Lower lobe of right lung (tissue), 2 donors: ENCODE data around the gene SLC49A4. TPM values are rescaled to one million over a fixed set of nuclear protein-coding genes. Genes with fewer than 3 reads are reported as not detected.
"Not testable (repeated sequence)": the region's sequence is repeated elsewhere in the genome, so short reads cannot be mapped to it uniquely, and the experiment has no call there.

Experiments used
- ATAC-seq, 2 donors: fragments of 200-7000 bp; cut with Tn5 transposase; one replicate each; pipeline ENCODE4 v1.9.1; 2020 to 2022; ENCODE audit warnings: mild to moderate bottlenecking in 2 of 2, moderate library complexity in 2 of 2
- DNase-seq: peaks from one replicate; pipeline ENCODE4 v3.0.0-alpha.2; 2020
- H3K27ac ChIP-seq: fragments of 200-600 bp; one replicate; pipeline ENCODE4 v1.8.0; 2022
- H3K27me3 ChIP-seq: fragments of 200-600 bp; one replicate; pipeline ENCODE4 v1.8.0; 2022; ENCODE audit warnings: low read depth
- H3K36me3 ChIP-seq: fragments of 200-600 bp; one replicate; pipeline ENCODE4 v1.8.0; 2022; ENCODE audit warnings: mild to moderate bottlenecking
- H3K4me1 ChIP-seq: fragments of 200-600 bp; one replicate; pipeline ENCODE4 v1.8.0; 2022
- H3K4me3 ChIP-seq: fragments of 200-600 bp; one replicate; pipeline ENCODE4 v1.8.0; 2022; ENCODE audit warnings: mild to moderate bottlenecking
- H3K9me3 ChIP-seq: fragments of 200-600 bp; one replicate; pipeline ENCODE4 v1.8.0; 2022
- CTCF ChIP-seq: fragments of 200-600 bp; IDR thresholded peaks from one replicate; pipeline ENCODE4 v1.8.0; 2022; ENCODE audit warnings: antibody characterized with exemption, mild to moderate bottlenecking
- intact Hi-C: fragments of 100-400 bp; cut with DNase I; formaldehyde crosslinking; loops from one replicate; pipeline ENCODE4 v1.11.0; 2022
- long read RNA-seq: library from polyadenylated mRNA; unstranded; transcript quantifications from one replicate; pipeline ENCODE4 v2.0.0, GENCODE V29; 2021
- total RNA-seq: library from RNA; stranded (reverse); fragmentation: NEBNext Ultra II Directional; extraction: Animal tissue kit (Norgen Biotek cat#: 25700); gene quantifications from one replicate; pipeline ENCODE4 v1.2.1, GENCODE V29; 2021
- donor health status: DM: no; HTN: yes; CAD: no; lungs with severe emphysema.

Gene SLC49A4
- total RNA-seq = 14.9 TPM
- long read RNA-seq, transcript DIRC2-201 (9 exons, 3,596 nt) = major isoform, 28 of 30 reads
- long read RNA-seq, partial matches to known transcripts = 2 of 30 reads
- long read RNA-seq, other reads (novel, unspliced or antisense) = 0 of 30 reads

GRCh38 chr3:122794779-122795673 lies at the start of gene SLC49A4:
Gene SLC49A4, plus strand, starts transcription at chr3:122795069. Its CDS starts 124 bp downstream, at chr3:122795193.
- peak within 1 kb of the TSS; percentile 95 for H3K27ac ChIP-seq
- ATAC-seq (peak; percentile 95 to 96), DNase-seq (peak; percentile 85)
- no peaks in the 10 kb centered on the region for H3K27me3 ChIP-seq
- H3K4me1 ChIP-seq = peaks cover 48% of the 10 kb centered on the region
- intact Hi-C loops = no loop called here
- no peaks in the 10 kb centered on the region for H3K9me3 ChIP-seq
- TF ChIP-seq CTCF = no peak
- peak within 1 kb of the TSS; percentile 82 for H3K4me3 ChIP-seq
- peaks cover 5% of the 10 kb centered on the region for H3K36me3 ChIP-seq

DNA sequence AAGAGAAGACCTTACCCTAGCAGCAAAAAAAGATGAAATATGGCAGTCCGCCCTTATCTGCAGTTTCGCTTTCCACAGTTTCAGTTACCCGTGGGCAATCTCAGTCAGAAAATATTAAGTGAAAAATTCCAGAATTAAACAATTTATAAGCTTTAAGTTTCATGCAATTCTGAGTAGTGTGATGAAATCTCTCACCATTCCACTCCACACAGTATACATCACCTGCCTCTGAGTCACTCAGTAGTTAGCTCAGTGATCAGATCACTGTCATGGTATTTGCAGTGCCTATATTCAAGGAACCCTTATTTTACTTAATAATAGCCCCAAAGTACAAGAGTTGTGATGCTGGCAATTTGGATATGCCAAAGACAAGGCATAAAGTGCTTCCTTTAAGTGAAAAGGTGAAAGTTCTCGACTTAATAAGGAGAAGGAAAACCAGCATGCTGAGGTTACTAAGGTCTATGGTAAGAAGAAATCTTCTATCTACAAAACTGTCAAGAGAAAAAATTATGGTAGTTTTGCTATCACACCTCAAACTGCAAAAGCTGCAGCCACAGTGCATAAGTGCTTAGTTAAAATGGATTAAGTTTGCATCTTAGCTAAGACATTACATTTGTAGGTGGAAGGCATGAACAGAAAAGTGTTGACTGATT lies 49.4 kb upstream of the SLC49A4 start:
- Histone ChIP-seq H3K4me1 (no peaks in the 10 kb centered on the region), H3K36me3 (peaks cover 23% of the 10 kb centered on the region), H3K27ac (no peak overlapping the region), H3K9me3 (no peaks in the 10 kb centered on the region), H3K27me3 (no peaks in the 10 kb centered on the region), H3K4me3 (no peak overlapping the region)
- no peak for DNase-seq
- intact Hi-C loops = no loop called here
- no peak for TF ChIP-seq CTCF
- ATAC-seq = no peak

DNA sequence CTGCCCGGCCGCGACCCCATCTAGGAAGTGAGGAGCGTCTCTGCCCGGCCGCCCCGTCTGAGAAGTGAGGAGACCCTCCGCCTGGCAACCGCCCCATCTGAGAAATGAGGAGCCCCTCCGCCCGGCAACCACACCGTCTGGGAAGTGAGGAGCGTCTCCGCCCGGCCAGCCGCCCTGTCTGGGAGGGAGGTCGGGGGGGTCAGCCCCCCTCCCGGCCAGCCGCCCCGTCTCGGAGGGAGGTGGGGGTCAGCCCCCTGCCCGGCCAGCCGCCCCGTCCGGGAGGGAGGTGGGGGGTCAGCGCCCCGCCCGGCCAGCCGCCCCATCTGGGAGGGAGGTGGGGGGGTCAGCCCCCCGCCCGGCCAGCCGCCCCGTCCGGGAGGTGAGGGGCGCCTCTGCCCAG lies 47.6 kb upstream of the SLC49A4 start:
- H3K9me3 ChIP-seq, DNase-seq, intact Hi-C loops, H3K27ac ChIP-seq, H3K4me1 ChIP-seq, H3K4me3 ChIP-seq, ATAC-seq, H3K27me3 ChIP-seq: not testable (repeated sequence)
- peaks cover 20% of the 10 kb centered on the region for H3K36me3 ChIP-seq

DNA sequence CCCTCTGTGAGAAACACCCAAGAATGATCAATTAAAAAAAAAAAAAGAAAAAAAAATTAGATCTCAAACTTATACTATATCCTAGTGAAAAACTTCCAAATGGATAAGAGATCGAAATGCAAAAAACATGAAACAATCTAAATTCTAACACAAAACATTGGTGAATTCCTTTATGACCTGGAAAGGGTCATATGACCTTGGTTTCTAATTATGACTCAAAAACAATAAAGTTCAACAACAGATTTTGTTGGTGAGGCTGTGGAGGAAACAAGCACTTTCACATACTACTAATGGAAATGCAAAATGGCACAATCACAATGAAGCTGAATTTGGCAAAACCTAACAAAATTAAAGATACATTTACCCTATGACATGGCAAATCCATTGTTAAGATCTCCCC lies 46.5 kb upstream of the SLC49A4 start:
- Histone ChIP-seq H3K4me1 (no peaks in the 10 kb centered on the region), H3K36me3 (peaks cover 18% of the 10 kb centered on the region), H3K27me3 (no peaks in the 10 kb centered on the region), H3K27ac (no peak overlapping the region), H3K9me3 (no peaks in the 10 kb centered on the region), H3K4me3 (no peak overlapping the region)
- DNase-seq = no peak
- TF ChIP-seq CTCF = no peak
- intact Hi-C loops = no loop called here
- ATAC-seq = no peak

DNA sequence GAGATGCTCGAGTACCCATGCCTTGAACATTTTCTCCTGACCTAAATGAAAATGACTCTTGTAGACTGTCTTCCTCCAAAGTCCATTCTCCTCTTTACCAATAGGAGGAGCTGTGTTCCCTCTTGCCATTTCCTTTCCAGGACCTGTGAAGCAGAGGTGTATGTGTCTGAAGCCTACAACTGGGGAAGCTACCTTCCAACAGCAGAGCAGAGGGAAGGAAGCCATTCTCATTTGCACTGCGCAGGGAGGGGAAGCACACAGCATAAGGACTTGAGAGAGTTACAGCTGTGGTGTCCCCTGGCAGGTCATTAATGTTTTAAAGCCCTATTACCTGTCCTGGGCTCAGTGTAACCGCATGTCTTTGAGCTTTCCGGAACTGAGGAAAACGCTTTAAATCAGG lies 39.9 kb upstream of the SLC49A4 start:
- H3K4me3 ChIP-seq = no peak overlapping the region
- peak; percentile 66 for TF ChIP-seq CTCF
- ATAC-seq = peak; percentile 79 to 85
- H3K4me1 ChIP-seq = peaks cover 6% of the 10 kb centered on the region
- DNase-seq = no peak
- no peaks in the 10 kb centered on the region for H3K27me3 ChIP-seq
- H3K27ac ChIP-seq = no peak overlapping the region
- no peaks in the 10 kb centered on the region for H3K9me3 ChIP-seq
- intact Hi-C loops = no loop called here
- H3K36me3 ChIP-seq = peaks cover 42% of the 10 kb centered on the region
